ENCODE data around the gene NECTIN1. TPM values are rescaled to one million over a fixed set of nuclear protein-coding genes. Genes with fewer than 3 reads are reported as not detected.

NECTIN1 gene
- total RNA-seq, 4 donors from 2014 or later: 2.2 to 4.3 (median 2.5) TPM

DNA sequence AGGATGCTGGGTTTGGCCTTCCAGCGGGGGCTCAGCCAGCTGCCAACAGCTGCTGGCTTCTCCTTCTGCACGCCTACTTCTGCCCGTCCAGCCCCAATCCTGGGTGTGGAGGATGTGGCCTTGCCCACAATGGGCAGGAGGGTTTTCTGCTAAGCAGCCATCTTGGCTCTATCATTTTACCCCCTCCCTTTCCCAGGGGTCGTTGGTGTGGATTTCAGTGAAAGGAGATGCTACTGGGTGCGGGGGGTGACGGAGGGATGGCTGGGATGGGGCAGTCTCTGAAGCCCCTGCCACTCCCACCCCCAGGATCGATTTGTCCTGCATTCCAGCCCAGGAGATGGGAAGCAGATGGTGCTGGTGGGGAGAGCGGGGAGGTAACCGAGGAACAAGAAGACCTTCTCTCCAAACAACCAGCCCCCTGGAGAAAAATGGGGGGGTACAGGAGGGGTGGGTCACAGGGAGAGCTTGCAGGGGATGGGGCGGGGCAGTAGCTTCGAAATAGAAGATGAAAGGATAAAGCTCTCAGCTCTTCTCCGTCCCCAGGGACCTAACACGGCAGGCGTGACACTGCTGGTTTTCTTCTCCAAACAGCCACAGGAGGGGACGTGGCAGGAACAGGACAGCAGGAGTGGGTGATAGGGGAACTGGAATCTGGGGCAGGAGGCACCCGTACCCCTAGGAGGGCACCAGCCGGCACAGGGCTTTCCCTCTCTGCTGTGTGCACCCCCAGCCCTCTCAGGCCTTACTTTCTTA lies 68.9 kb downstream of the NECTIN1 start:
- DNase-seq (ENCODE audit: low spot score): no peak
- no peak for ATAC-seq (ENCODE audit: low FRiP score)

DNA sequence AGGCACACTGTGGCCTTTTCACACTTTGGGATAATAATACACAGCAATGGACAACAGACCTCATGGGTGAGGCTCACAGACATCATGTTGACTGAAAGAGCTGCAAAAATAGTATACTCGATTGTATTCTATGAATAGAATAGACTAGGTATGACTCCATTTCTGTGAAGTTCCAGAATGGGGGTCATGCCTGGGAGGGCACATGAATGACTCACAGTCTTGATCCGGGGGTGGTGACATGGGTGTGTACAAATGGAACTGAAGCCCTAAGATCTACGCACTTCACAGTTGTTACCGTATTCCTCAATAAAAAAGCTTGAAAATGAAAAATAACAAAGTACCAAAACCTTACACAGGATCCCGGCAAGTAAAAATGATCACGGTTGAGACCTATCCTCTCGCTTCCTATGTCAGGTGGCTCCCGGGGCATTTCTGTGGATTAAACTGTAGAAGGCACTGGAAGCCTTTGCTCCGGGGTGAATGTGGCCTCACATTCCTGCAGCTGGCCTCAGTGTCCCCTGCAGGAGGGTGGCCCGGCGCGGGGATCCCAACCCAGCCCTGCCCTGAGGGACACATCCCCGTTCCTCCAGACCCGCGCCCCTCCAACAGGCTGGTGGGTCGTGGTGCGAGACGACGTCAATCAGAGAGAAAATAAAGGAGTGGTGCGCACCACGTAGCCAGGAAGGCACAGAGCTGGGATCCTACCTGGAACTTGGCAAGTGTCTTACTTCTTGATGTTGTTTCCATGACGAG lies 75.9 kb downstream of the NECTIN1 start:
- TF ChIP-seq, protein P1, sequence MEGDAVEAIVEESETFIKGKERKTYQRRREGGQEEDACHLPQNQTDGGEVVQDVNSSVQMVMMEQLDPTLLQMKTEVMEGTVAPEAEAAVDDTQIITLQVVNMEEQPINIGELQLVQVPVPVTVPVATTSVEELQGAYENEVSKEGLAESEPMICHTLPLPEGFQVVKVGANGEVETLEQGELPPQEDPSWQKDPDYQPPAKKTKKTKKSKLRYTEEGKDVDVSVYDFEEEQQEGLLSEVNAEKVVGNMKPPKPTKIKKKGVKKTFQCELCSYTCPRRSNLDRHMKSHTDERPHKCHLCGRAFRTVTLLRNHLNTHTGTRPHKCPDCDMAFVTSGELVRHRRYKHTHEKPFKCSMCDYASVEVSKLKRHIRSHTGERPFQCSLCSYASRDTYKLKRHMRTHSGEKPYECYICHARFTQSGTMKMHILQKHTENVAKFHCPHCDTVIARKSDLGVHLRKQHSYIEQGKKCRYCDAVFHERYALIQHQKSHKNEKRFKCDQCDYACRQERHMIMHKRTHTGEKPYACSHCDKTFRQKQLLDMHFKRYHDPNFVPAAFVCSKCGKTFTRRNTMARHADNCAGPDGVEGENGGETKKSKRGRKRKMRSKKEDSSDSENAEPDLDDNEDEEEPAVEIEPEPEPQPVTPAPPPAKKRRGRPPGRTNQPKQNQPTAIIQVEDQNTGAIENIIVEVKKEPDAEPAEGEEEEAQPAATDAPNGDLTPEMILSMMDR (IDR thresholded peaks at IDR 0.05): no peak
- DNase-seq (ENCODE audit: low spot score) (no peak), ATAC-seq (ENCODE audit: low FRiP score) (no peak)

More for the DNA sequence above, 68.9 kb downstream of the NECTIN1 start:
- TF ChIP-seq, protein P1 (IDR thresholded peaks at IDR 0.05): no peak

GRCh38 chr11:119651802-119652584 lies 77.0 kb downstream of the NECTIN1 start:
- TF ChIP-seq, protein P1 (IDR thresholded peaks at IDR 0.05): no peak
- ATAC-seq (ENCODE audit: low FRiP score): no peak

DNA sequence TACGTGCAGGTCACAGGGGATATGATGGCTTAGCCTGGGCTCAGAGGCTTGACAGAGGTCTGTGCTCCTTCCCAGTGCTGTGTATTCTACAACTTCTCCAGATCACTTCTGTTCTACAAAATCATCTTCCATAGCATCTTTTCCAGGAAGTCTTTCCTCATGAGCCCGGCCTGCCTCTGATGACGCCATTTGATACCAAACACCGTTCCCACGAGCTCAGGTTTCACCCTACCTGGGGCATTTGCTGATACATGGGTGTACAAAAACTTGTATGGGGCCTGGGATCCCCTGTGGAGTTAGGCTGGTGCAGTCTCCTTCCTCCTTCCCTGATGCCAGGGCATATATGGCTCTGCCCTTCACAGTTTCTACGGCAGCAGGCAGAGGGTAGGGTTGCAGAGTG lies 78.7 kb downstream of the NECTIN1 start:
- DNase-seq (ENCODE audit: low spot score): no peak
- ATAC-seq (ENCODE audit: low FRiP score): no peak
- TF ChIP-seq, protein P1 (IDR thresholded peaks at IDR 0.05): no peak

More at GRCh38 chr11:119651802-119652584, 77.0 kb downstream of the NECTIN1 start:
- no peak for DNase-seq (ENCODE audit: low spot score)

- TF ChIP-seq, protein P1 (IDR thresholded peaks at IDR 0.05): no peak
- ATAC-seq (ENCODE audit: low FRiP score) (no peak), DNase-seq (ENCODE audit: low spot score) (no peak)
Observed at GRCh38 chr11:119647254-119647653, 81.7 kb downstream of the NECTIN1 start.

DNA sequence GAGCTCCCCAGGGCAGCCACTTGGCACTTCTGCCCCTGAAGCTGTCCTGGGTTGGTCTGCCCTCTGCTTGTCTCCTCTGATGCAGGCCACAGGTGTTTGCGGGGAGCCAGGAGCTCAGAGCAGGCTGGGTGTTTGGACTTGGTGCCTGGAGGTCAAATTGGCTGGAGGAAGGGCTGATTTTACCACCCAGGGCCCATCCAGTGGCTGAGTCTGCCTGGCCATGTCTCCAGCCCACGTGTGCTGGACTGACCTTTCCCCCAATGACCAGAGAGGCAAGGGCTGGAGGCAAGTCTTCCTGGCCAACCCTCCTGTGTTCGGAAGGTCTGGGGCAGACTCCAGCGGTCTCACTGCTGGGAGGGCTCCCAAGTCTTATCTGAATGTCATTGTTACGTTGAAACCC lies 84.0 kb downstream of the NECTIN1 start:
- ATAC-seq (ENCODE audit: low FRiP score) (no peak), DNase-seq (ENCODE audit: low spot score) (no peak)
- TF ChIP-seq, protein P1 (IDR thresholded peaks at IDR 0.05): no peak

Measured in omental fat pad (tissue), 4 donors.